Activated naive CD4-positive, alpha-beta T cell treated with anti-CD3 and anti-CD28 coated beads, Interleukin-2, amount 50 U/mL, for 24 hours (primary cell): Measurements from ENCODE around the gene PSMA3.

Experiments used
- H3K27ac Mint-ChIP-seq: one replicate; pipeline ENCODE4 v1.8.0; 2021; ENCODE audit warnings: mild to moderate bottlenecking, mixed read lengths
- H3K27me3 Mint-ChIP-seq: one replicate; pipeline ENCODE4 v1.8.0; 2021; ENCODE audit warnings: mixed read lengths
- H3K36me3 Mint-ChIP-seq: one replicate; pipeline ENCODE4 v1.8.0; 2021; ENCODE audit warnings: mixed read lengths
- H3K4me1 Mint-ChIP-seq: one replicate; pipeline ENCODE4 v1.8.0; 2021; ENCODE audit warnings: mixed read lengths
- H3K4me3 Mint-ChIP-seq: one replicate; pipeline ENCODE4 v1.8.0; 2021; ENCODE audit warnings: mild to moderate bottlenecking, mixed read lengths
- H3K9me3 Mint-ChIP-seq: one replicate; pipeline ENCODE4 v1.8.0; 2021; ENCODE audit warnings: mixed read lengths

The PSMA3 gene

DNA sequence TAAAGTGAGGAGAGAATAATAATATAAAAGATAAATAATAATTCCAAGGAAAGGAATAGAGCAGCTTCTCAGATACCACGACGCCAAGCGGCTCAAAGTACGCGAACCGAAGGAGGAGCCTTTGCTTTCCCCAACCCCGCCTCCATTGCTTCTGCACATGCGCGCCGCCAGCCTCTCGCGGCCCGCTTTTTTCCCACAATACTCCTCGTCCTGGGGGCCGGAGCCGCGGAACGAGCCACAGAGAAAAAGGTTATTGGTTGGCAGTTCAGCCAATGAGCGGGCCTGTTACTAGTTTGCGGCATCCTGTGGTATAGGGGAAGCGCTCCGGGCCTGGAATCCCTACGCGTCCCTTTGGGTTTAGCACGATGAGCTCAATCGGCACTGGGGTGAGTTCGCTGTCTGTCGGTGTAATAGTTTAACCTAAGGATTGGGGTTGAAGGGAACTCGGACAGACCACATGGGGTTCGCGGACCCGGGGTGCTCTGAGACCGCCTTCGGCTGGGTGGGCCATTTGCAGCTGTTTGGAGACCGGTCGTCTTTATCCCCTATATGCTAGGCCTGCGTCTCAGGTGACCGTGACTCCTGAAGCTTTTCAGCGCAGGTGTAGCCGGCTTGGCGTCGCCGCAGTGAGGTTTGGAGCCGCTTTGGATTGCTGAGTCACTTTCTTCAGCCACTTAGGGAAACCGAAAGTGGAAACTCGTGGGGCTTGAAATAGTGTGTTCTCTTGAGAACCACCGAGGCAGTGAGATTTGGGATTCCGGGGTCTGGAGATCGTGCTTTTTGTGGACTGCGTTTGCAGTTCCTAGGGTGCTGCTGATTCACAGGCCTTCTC lies at the start of gene PSMA3:
Gene PSMA3, plus strand, starts transcription at position 288 of the 832 bp plus-strand sequence. Its CDS starts 78 bp downstream, at position 366.
- H3K36me3 Mint-ChIP-seq: peaks cover 8% of the 10 kb centered on the region
- peak within 1 kb of the TSS; percentile 98 for H3K27ac Mint-ChIP-seq
- no peaks in the 10 kb centered on the region for H3K9me3 Mint-ChIP-seq
- H3K4me1 Mint-ChIP-seq: peaks cover 45% of the 10 kb centered on the region
- H3K27me3 Mint-ChIP-seq: no peaks in the 10 kb centered on the region
- peak within 1 kb of the TSS; percentile 93 for H3K4me3 Mint-ChIP-seq

DNA sequence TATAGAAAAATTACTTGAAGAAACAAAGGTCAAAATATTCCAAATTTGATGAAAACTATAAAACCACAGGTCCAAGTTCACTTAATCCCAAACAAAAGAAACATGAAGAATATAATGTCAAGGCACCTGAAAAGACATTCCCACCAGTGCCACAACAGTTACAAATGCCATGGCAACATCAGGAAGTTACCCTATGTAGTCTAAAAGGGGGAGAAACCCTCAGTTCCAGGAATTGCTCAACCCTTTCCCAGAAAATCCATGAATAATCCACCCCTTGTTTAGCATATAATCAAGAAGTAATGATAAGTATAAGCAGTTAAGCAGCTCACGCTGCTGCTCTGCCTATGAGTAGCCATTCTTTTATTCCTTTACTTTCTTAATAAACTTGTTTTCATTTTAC lies 48.4 kb upstream of the PSMA3 start:
- no peaks in the 10 kb centered on the region for H3K27me3 Mint-ChIP-seq

DNA sequence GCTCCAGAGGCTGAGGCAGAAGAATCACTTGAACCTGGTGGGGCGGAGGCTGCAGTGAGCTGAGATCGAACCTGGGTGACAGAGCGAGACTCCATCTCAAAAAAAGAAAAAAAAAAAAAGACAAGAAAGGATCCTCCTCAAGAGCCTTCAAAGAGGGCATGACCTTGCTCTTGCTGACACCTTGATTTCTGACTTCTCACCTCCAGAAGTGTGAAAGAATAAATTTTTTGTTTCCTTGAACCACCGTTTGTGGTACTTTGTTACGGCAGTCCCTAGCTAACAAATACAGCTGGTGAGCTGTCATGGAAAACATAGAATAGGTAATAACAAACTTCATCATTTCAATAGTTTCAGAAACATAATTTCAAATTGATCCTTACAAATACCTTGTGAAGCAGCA lies 46.6 kb upstream of the PSMA3 start:
- H3K4me1 Mint-ChIP-seq: peaks cover 39% of the 10 kb centered on the region
- H3K4me3 Mint-ChIP-seq: peak overlapping the region; percentile 49
- no peaks in the 10 kb centered on the region for H3K9me3 Mint-ChIP-seq
- no peaks in the 10 kb centered on the region for H3K36me3 Mint-ChIP-seq
- H3K27me3 Mint-ChIP-seq: no peaks in the 10 kb centered on the region
- peak overlapping the region; percentile 57 for H3K27ac Mint-ChIP-seq

More for the DNA sequence above, 48.4 kb upstream of the PSMA3 start:
- peak overlapping the region; percentile 43 for H3K27ac Mint-ChIP-seq
- H3K4me1 Mint-ChIP-seq: peaks cover 29% of the 10 kb centered on the region
- no peaks in the 10 kb centered on the region for H3K9me3 Mint-ChIP-seq
- H3K4me3 Mint-ChIP-seq: no peak overlapping the region
- no peaks in the 10 kb centered on the region for H3K36me3 Mint-ChIP-seq

DNA sequence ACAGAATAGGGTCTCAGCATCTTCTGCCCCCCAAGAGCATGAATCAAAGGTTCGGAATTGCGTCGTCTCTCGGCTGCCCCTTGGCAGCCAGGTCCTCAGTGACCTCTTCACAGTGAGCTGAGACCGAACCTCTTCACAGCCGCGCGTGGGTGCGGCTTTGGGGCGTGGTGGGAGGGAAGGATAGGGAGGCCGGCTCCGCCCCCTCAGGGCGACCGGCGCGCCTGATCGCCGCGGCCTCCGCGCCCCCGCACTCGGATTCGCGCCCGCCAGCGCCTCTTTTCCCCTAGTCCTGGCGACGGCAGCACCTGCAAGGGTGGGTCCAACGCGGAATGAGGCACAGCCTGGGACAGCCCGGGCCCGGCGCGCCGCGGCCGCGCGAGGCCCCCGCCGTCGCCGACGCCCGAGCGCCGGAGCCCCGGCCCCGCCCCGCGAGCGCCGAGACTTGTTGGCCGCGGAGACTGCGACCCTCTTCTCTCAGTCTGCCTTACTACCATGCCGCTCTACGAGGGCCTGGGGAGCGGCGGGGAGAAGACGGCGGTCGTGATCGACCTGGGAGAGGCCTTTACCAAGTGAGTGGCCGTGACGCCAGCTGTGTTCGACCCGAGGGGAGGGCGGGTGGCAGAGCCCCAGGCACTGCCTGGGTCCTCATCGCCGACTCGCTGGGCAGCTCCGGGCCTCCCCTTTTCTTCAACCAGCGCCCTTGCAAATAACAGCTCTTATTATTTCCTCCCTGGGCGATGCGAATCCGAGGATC lies 44.7 kb upstream of the PSMA3 start, which contains the start of gene ACTR10:
Gene ACTR10, plus strand, starts transcription at position 424 of the 754 bp plus-strand sequence. Its CDS starts 69 bp downstream, at position 493.
- Mint-ChIP-seq H3K4me1 (peaks cover 39% of the 10 kb centered on the region), H3K36me3 (peaks cover 2% of the 10 kb centered on the region), H3K4me3 (peak within 1 kb of the TSS; percentile 97), H3K27me3 (no peaks in the 10 kb centered on the region), H3K27ac (peak within 1 kb of the TSS; percentile 95), H3K9me3 (no peaks in the 10 kb centered on the region)

DNA sequence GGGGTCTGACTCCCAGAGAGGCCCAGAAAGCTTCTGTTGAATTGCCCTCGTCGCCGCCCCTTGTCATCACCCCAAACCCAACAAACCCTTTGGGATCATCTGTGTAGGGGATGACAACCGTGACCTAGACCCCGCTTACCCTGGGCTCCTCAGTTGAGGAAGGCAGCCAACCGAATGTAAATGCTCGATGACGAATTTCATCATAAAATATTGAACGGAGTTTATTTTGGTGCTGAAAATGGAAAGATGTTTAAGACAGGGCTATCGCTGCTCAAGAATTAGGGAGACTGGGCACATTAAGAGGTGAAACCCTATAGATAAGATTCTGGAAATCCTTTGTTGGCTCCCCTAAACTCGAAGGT lies 44.2 kb upstream of the PSMA3 start:
- peaks cover 2% of the 10 kb centered on the region for H3K36me3 Mint-ChIP-seq
- H3K27me3 Mint-ChIP-seq: no peaks in the 10 kb centered on the region
- no peaks in the 10 kb centered on the region for H3K9me3 Mint-ChIP-seq
- H3K4me1 Mint-ChIP-seq: peaks cover 39% of the 10 kb centered on the region
- peak overlapping the region; percentile 97 for H3K4me3 Mint-ChIP-seq
- peak overlapping the region; percentile 95 for H3K27ac Mint-ChIP-seq

DNA sequence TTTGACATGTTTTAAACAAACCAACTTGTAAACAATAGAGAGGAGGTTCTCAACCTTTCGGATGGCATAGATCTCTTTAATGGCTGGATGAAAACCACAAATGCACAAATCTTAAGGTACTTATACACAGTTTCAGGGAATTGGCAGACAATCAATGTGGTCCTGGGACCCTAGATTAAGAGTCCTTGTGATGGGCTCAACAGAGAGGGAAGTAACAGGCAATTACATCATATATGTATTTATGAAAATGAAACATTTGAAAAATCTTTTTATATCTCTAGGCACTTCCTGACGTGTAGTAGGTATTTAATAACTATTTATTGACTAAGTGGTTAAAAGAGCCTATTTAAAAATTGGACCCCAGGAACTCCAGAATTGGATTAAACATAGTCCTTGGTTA lies 43.8 kb upstream of the PSMA3 start:
- Mint-ChIP-seq H3K27ac (peak overlapping the region; percentile 95), H3K9me3 (no peaks in the 10 kb centered on the region), H3K27me3 (no peaks in the 10 kb centered on the region), H3K4me3 (peak overlapping the region; percentile 97), H3K36me3 (peaks cover 2% of the 10 kb centered on the region), H3K4me1 (peaks cover 39% of the 10 kb centered on the region)

DNA sequence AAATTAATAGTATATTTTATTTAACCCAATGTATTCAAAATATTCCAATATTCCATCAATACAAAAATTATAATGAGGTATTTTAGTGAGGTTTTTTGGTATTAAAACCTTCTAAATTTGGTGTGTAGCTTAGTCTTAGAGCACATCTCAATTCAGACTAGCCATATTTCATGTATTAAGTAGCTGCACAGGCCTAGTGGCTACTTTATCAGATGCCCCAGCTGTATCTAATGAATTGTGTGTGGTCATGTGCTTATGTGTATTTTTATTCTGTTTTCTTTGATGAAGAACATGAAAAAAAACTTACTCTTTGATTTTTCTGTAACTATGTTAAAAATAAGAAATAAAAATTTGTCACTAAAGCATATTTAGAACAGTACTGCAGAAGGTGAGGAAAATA lies 31.5 kb upstream of the PSMA3 start:
- H3K4me1 Mint-ChIP-seq: peaks cover 4% of the 10 kb centered on the region
- no peaks in the 10 kb centered on the region for H3K27me3 Mint-ChIP-seq

DNA sequence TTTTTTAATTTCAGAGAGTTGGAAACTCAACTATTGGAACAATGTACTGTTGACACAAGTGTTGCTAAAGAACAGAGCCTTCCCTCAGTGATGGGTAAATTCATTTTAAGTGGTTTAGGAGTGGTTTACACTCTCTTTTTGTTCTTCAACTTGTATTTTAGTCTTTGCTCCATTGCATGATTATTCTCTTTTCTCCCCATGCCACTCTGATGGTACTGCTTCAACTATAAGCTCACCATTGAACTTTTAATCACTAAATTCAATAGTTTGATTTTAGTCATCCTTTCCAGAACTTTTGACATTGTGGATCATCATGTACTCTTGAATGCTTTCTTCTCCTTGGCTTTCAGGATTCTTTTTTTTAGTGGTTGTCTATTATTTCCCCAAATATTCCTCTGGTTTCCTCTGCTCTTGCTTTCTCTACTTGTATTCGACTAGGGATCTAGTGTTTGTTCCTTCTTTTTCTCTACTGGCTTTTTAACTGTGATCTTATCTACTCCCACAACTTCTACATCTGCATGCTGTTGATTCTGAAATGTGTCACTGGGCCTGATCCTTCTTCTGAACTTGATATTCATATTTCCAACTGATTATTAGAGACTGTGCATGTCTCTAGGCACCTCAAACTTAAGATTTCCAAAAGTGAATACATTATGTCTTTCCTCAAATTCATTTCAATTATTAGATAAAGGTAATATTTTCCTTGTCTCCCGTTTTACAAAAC lies 29.3 kb upstream of the PSMA3 start:
- no peaks in the 10 kb centered on the region for H3K9me3 Mint-ChIP-seq
- H3K4me1 Mint-ChIP-seq: peaks cover 4% of the 10 kb centered on the region
- no peak overlapping the region for H3K27ac Mint-ChIP-seq
- peaks cover 13% of the 10 kb centered on the region for H3K36me3 Mint-ChIP-seq
- no peaks in the 10 kb centered on the region for H3K27me3 Mint-ChIP-seq
- no peak overlapping the region for H3K4me3 Mint-ChIP-seq

More for the DNA sequence above, 31.5 kb upstream of the PSMA3 start:
- no peaks in the 10 kb centered on the region for H3K9me3 Mint-ChIP-seq
- no peak overlapping the region for H3K27ac Mint-ChIP-seq
- no peak overlapping the region for H3K4me3 Mint-ChIP-seq
- H3K36me3 Mint-ChIP-seq: peaks cover 15% of the 10 kb centered on the region

DNA sequence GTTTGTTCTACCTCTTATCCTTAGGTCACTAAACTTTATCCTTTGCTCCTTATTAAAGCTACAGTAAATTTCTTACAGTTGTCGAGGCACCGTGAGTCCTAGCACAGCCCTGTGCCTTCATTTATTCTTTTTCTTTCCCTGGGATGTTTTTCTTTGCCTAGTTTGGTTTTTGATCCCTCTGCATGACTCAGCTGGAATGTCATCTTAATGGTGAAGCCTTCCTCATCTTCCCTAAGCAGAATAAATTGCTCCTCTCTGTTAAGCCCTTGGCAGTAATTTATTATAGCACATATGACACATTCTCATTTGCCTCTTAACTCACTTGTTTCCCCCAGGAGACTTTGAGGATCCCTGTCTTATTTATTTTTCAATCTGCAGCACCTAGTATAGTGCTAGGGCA lies 28.1 kb upstream of the PSMA3 start:
- Mint-ChIP-seq H3K4me3 (no peak overlapping the region), H3K36me3 (peaks cover 14% of the 10 kb centered on the region), H3K27me3 (no peaks in the 10 kb centered on the region), H3K27ac (peak overlapping the region; percentile 3), H3K9me3 (no peaks in the 10 kb centered on the region), H3K4me1 (peaks cover 4% of the 10 kb centered on the region)

DNA sequence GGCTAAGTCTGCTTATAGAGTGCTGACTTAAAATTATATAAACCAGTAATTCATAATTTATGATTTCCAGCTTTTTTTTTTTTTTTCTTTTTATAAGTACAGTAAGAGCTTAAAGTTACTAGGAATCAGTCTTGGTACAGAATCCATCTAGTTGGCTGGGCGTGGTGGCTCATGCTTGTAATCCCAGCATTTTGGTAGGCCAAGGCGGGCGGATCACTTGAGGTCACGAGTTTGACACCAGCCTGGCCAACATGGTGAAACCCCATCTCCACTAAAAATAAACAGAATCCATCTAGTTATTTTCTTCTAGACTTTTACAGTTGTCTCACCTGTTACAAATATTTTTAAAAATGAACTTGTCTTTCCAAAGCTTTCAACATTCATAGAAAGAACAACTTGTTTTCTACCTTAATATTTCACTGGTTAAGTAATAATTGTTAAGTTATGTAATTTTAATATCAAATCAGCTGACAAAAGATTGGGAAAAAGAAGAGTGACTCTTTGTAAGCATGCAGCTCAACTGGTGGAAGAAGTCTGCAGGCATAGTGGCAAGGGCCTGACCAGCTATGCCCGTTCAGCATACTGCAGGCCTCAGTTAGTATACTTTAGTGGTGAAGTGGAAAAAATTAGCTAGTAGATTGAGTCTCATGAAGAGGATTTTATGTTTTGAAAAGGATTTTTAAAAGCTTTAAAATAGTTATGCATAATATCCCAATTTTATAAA lies 17.4 kb upstream of the PSMA3 start:
- no peaks in the 10 kb centered on the region for H3K4me1 Mint-ChIP-seq
- H3K4me3 Mint-ChIP-seq: no peak overlapping the region
- no peak overlapping the region for H3K27ac Mint-ChIP-seq
- no peaks in the 10 kb centered on the region for H3K27me3 Mint-ChIP-seq
- H3K36me3 Mint-ChIP-seq: peaks cover 3% of the 10 kb centered on the region
- no peaks in the 10 kb centered on the region for H3K9me3 Mint-ChIP-seq

DNA sequence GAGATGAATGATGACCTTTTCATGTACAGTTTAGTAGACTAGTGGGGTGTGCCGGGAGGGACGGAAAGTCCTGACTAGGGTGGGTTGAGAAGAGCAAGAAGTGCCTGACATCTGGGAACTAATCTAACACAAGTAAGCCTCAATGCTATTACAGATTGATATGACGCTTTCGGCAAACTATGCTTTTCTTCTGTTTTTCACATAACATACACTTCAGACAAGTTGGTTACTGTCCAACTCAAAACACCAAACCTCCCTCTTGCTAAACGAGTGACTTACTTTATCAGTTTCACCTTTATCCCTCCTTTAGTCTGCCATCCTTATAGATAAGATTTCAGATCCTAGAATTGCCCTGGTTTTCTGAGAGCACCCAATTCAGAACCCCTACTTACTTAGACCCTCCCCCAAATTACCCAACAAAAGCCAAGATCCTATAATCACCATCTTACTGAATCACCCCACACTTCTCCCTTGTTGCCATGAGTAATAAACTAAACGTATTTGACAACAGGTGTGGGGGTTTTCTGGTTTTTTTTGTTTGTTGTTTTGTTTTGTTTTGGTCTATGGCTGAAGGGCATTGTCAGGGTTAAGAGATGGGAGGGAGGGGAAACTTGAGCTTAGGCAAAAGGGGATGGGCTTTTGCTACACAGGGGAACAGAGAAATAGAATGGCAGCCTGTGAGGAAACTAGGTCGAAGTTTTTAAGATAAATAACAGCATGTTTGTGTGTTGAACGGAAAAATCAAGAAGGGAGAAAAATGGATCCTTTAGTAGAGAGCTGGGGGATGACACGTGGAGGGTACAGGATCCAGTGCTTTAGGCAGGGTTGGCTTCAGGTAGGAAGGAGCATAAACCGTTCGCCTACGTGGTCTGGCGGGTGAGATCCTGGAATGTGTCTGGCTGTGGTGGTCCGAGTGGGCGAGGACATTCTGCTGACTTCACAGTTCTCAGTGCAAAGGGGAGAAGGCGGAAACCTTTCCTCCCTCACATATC lies 6.1 kb upstream of the PSMA3 start:
- no peak overlapping the region for H3K4me3 Mint-ChIP-seq
- H3K27ac Mint-ChIP-seq: no peak overlapping the region
- H3K27me3 Mint-ChIP-seq: no peaks in the 10 kb centered on the region
- peaks cover 13% of the 10 kb centered on the region for H3K4me1 Mint-ChIP-seq
- no peaks in the 10 kb centered on the region for H3K9me3 Mint-ChIP-seq
- no peaks in the 10 kb centered on the region for H3K36me3 Mint-ChIP-seq

DNA sequence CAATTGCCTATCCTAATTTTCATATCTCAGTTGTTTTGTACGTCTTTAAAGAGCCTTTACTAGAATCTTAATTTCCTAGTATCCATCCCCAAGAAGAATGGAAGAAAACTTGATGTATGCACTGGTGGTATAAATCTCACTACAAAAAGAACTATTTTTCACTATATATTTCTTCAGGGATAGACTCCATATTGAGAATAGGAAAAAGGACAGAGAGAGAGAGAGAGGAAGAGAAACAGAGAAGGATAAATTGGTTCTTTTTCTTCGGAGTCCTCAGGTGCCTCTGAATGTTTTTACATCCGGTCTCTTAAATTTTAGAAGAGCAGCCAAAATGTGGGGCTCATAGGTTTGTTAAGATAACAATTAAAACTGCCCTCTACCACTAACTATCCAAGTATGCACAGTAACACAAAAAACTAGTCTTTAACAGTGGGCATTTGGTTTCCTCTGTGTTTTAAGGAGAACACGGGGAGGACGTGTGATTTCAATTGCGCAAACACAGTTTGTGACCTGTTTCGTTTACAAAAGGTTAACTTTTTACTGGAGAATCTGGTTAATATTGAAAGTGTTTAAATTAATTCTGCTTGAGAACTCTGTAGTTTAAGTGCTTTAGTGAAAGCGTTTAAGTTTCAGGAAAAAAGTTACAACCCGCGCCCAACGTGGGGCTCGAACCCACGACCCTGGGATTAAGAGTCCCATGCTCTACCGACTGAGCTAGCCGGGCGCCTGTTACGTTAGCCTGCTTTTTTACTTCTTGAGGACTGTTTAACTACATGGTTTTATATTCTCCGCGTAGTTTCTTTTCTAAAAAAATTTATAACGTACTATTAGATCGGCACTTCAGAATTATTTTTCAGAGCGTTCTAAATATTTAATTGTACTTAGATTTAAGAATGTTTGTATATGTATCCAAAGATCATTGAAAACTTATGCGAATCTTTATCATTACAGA lies 5.1 kb upstream of the PSMA3 start:
- peaks cover 20% of the 10 kb centered on the region for H3K4me1 Mint-ChIP-seq
- H3K36me3 Mint-ChIP-seq: no peaks in the 10 kb centered on the region
- no peaks in the 10 kb centered on the region for H3K9me3 Mint-ChIP-seq
- H3K27ac Mint-ChIP-seq: no peak overlapping the region
- no peak overlapping the region for H3K4me3 Mint-ChIP-seq
- no peaks in the 10 kb centered on the region for H3K27me3 Mint-ChIP-seq

DNA sequence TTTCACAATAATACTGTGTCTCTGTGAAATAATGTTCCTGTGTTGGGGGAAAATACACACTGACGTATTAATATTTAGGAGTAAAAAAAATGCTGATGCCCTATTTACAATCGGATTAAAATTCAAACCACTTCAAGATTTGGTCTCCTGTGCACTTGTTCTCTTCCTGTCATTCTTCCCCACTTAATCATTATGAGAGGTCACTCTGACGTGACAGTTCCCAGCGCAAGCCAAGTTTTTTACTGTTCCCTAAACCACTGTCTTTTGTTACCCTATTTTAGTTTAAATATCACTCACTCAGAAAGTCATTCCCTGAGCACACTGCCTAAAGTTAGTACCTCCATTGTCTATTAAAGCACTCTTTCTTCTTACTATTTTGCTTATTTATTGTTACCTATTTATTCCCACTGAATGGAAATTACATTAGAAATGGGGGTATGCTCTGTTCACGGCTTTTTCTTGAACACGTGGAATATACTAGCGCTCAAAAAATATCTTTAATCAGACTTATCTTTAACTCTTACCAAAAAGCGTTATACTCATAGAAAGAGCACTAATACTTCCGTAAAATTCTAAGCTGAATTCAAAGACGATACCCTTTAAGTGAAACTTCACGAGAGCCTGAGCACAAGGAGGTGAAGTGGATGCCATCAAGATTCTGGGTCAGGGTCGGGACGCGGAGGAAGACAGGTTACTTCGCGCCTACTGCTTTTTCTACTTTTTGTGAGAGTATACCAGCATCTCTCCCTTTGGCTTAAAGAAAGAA lies 670 bp upstream of the PSMA3 start:
- peaks cover 8% of the 10 kb centered on the region for H3K36me3 Mint-ChIP-seq
- H3K27ac Mint-ChIP-seq: peak overlapping the region; percentile 98
- no peaks in the 10 kb centered on the region for H3K9me3 Mint-ChIP-seq
- peaks cover 45% of the 10 kb centered on the region for H3K4me1 Mint-ChIP-seq
- peak overlapping the region; percentile 93 for H3K4me3 Mint-ChIP-seq
- H3K27me3 Mint-ChIP-seq: no peaks in the 10 kb centered on the region
